BE2C (cell line): ENCODE results near the gene SLC38A11.
"Not testable (repeated sequence)": the region's sequence is repeated elsewhere in the genome, so short reads cannot be mapped to it uniquely, and the experiment has no call there.

Experiments used
- DNase-seq: peaks from one replicate; pipeline ENCODE4 v3.0.0-alpha.2; 2020
- H3K27me3 ChIP-seq: fragments of 250-450 bp; sonication (Bioruptor Pico); 2 replicates; pipeline ENCODE4 v1.5.1; 2020; ENCODE audit warnings: mild to moderate bottlenecking
- H3K36me3 ChIP-seq: fragments of 250-450 bp; sonication (Bioruptor Pico); 2 replicates; pipeline ENCODE4 v1.5.1; 2020; ENCODE audit warnings: mild to moderate bottlenecking
- H3K4me1 ChIP-seq: fragments of 250-450 bp; sonication (Bioruptor Pico); 2 replicates; pipeline ENCODE4 v1.5.1; 2020
- H3K4me3 ChIP-seq: 2 replicates; pipeline ENCODE4 v1.5.1; 2011; ENCODE audit warnings: low read depth, low read length
- H3K9me3 ChIP-seq: fragments of 250-450 bp; sonication (Bioruptor Pico); 2 replicates; pipeline ENCODE4 v1.5.1; 2020
- TF ChIP-seq, protein P1 (sequence below): IDR thresholded peaks from 2 replicates; pipeline ENCODE4 v1.5.1; 2012; ENCODE audit warnings: mild to moderate bottlenecking, low read depth, low read length

Gene SLC38A11

DNA sequence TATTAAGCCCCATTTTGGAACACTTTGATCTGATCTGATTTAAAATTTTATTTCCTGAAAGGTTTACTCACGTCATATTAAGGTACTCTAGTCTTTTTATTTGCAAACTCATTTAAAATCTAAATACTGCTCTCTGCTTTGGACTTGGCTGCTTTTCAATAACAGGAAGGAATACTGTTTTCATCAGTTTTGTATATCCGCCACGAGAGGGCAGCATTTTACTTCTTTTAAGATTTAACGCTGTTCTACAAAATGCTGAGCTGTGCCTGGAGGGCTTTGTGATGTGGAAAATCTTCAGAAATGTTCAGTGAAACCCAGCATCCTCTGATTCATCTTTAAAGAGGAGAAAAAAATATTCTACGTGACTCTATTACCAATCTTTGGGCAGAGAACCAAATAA, 37.5 kb upstream of the SLC38A11 start:
- H3K36me3 ChIP-seq: no peaks in the 10 kb centered on the region
- TF ChIP-seq, protein P1, sequence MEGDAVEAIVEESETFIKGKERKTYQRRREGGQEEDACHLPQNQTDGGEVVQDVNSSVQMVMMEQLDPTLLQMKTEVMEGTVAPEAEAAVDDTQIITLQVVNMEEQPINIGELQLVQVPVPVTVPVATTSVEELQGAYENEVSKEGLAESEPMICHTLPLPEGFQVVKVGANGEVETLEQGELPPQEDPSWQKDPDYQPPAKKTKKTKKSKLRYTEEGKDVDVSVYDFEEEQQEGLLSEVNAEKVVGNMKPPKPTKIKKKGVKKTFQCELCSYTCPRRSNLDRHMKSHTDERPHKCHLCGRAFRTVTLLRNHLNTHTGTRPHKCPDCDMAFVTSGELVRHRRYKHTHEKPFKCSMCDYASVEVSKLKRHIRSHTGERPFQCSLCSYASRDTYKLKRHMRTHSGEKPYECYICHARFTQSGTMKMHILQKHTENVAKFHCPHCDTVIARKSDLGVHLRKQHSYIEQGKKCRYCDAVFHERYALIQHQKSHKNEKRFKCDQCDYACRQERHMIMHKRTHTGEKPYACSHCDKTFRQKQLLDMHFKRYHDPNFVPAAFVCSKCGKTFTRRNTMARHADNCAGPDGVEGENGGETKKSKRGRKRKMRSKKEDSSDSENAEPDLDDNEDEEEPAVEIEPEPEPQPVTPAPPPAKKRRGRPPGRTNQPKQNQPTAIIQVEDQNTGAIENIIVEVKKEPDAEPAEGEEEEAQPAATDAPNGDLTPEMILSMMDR: peak; percentile 37
- DNase-seq: peak; percentile 49
- no peaks in the 10 kb centered on the region for H3K9me3 ChIP-seq
- H3K4me3 ChIP-seq: no peak overlapping the region
- no peaks in the 10 kb centered on the region for H3K27me3 ChIP-seq
- no peaks in the 10 kb centered on the region for H3K4me1 ChIP-seq

DNA sequence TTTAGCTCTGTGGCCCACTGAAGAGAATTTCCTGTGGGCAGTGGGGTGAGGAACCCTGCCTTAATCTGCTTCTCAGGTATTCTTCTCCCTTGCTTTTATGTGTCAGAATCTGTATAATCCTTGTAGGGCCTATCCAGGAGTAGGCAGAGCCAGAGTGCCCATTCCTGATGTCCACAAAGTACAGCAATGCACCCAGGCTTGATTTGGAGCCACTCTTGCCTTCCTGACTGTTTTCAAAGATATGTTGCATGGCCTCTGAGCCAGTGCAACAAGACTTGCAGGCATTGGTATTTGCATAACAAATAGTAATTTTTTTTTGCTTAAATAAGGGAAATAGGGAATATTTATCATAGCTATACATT, 36.7 kb upstream of the SLC38A11 start:
- not testable (repeated sequence) for H3K27me3 ChIP-seq, H3K4me1 ChIP-seq, H3K9me3 ChIP-seq, H3K36me3 ChIP-seq, DNase-seq, H3K4me3 ChIP-seq

DNA sequence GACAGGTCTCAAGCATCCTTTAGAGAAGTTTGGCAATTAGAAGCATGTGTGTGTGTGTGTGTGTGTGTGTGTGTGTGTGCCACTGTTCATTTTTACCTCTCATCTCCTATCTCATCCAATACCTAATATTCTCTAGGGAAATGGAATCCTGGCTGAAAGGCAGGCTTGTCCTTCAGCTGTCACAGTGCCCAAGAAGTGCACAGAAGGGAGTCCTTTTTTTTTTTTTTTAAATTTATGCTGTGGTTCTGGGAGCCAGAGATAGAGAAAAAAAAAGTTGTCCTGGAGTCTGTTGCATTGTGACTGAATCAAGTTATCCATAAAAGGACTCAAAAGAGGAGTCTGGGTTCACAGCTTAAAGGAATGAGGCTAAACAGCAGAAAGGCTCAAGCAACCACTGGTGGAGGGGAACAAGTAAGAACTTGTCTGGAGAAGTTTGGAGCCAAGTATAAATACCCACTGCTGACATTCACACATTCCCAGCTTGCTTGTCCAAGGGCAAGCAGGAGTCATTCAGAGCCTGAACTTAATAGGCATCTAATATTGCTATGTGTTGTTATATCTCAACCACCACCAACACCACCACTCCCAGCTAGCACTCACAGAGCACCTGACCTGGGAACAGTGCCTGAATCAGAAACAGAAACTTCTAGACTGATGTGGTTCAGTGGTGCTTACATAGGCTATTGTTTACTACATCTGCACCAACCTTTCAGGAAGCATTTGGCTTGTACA, 36.2 kb upstream of the SLC38A11 start:
- H3K36me3 ChIP-seq, H3K4me1 ChIP-seq, H3K27me3 ChIP-seq, DNase-seq, H3K9me3 ChIP-seq, H3K4me3 ChIP-seq: not testable (repeated sequence)

DNA sequence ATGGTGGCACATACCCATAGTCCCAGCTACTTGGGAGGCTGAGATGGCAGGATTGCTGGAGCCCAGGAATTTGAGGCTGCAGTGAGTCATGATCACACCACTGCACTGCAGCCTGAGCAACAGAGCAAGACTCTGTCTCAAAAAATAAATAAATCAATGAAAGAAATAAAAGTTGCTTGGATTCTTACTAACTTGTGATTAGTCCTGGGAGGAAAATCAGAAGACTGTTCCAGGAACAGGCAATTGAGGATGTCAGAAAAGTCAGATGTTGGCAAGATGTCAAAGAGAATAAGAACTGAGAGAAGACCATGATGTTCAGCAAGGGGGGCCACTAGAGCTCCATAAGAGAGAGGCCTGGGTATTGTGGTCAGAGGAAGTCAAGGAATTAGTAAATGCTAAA, 35.6 kb upstream of the SLC38A11 start:
- not testable (repeated sequence) for DNase-seq, H3K9me3 ChIP-seq, H3K36me3 ChIP-seq, H3K4me3 ChIP-seq, H3K4me1 ChIP-seq, H3K27me3 ChIP-seq

DNA sequence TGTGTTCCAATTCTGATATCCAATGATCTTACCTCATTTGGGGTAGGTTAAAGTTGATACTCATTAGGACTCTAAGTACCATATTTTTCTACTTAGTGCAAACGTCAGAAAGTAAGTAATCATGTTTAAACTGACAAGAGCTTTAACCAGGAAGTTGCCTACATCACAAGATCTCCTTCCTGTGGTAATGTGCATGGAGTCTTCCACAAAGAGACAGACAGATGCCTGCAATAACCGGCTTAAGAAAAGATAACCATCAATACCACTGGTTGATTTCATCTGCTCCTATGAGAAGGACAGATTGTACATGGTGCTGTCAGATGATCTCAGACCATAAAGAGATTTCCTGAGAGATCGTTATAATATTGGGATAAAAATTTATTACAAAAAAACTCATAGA, 33.5 kb upstream of the SLC38A11 start:
- not testable (repeated sequence) for H3K4me1 ChIP-seq, H3K36me3 ChIP-seq, H3K27me3 ChIP-seq, DNase-seq, H3K4me3 ChIP-seq, H3K9me3 ChIP-seq

DNA sequence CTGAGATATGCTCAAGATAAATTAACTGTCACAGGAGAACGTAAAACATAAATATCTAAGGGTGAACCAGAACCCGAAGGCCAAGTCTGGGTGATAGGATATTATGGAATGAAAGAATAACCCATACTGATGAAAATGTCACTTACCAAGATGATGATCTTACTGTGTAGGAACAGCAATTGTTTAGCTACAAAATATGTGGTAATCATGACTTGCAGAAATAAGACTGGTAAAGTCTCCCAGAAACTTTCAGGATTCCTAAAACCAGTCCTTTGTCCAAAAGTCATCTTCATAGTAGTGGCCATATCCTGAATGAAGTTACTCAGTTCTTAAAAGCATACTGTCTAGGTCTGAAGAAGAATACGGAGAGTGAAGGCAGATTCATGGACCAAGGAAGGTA, 30.7 kb upstream of the SLC38A11 start:
- not testable (repeated sequence) for H3K36me3 ChIP-seq, DNase-seq, H3K4me1 ChIP-seq

DNA sequence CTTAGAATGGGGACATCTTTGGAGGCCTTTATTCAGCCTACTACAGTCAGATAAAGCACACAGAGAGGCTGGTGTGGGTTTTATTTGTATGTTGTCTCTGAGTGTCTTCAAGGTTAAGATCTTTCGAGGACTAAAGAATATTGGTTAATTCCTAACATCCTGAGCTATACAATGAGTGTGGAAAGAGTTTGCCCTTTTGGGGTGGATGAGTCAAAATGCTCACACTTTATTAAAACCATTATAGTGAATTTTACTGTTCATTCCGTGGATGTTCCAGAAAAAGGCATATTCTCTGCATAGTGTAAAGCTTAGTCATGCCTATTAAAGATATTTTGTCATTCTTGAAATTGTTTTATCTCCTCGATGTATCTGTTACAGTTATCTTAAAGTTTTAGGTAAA, 29.1 kb upstream of the SLC38A11 start:
- no peaks in the 10 kb centered on the region for H3K9me3 ChIP-seq
- H3K36me3 ChIP-seq: no peaks in the 10 kb centered on the region
- DNase-seq: no peak
- H3K4me3 ChIP-seq: no peak overlapping the region
- H3K4me1 ChIP-seq: no peaks in the 10 kb centered on the region
- TF ChIP-seq, protein P1: no peak
- no peaks in the 10 kb centered on the region for H3K27me3 ChIP-seq

More for the DNA sequence above, 30.7 kb upstream of the SLC38A11 start:
- not testable (repeated sequence) for H3K9me3 ChIP-seq, H3K4me3 ChIP-seq, H3K27me3 ChIP-seq

DNA sequence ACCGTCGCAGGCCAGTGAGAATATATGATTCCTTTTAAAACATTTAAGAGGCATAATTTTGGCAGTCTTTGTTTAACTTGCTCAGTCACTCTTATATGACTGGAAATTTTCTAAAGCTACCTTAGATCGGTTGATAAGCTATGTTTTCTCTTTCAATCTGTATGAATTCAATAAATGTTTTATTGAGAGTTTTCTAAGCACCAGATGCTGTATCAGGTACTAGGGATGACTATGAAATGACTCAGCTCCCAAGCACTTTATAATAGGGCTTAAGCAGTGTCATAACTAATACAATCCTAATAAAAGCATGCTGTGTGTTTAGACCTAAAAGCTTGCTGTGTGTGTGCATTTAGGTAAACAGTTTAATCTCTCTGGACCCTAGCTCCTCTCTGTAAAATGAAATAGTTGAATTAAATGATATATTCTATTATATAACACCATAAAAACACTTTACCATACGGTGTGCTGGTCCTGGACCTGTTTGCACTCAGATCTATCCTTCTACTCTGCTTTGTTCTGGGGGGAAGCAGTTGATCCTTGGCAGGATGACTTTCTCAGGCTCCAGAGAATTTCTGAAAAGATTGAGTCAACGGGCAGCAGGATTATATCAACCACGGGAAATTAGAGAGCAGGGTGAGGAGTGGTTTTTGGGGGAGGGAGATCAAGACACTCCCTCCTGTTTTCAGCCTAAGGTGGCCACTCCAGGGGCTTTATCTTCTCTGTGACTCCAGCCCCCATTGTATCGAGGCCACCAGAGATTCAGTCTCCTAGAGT, 26.1 kb upstream of the SLC38A11 start:
- H3K9me3 ChIP-seq: no peaks in the 10 kb centered on the region
- no peaks in the 10 kb centered on the region for H3K4me1 ChIP-seq
- H3K27me3 ChIP-seq: no peaks in the 10 kb centered on the region
- no peaks in the 10 kb centered on the region for H3K36me3 ChIP-seq
- no peak for DNase-seq
- H3K4me3 ChIP-seq: no peak overlapping the region
- TF ChIP-seq, protein P1: no peak

DNA sequence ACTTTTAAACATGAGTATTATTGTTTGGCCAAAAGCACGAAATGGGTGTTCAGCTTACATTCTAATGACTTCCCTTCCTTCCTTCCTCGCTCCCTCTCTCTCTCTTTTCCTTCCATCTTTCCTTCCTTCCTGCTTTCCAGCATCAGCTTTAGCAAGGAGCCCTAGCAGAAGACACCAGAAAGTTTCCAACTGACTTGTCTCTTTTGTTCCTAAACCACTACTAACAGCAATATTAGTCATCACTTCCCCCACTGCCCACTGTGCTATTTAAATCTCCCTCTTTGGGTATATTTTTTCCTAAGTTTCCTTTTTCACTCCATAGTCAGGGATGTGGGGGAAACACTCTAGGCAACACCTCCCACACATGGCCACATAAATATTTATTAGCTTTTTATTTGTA, 25.4 kb upstream of the SLC38A11 start:
- not testable (repeated sequence) for H3K36me3 ChIP-seq, DNase-seq, H3K4me3 ChIP-seq, H3K27me3 ChIP-seq, H3K4me1 ChIP-seq, H3K9me3 ChIP-seq
